ENCODE data around the gene LUC7L3.

GRCh38 chr17:50683434-50684287 is 35.7 kb upstream of the LUC7L3 start:
- TF ChIP-seq POLR2AphosphoS5 (IDR thresholded peaks at IDR 0.05; ENCODE audit: low read depth, low read length) (no peak), POLR2A (IDR thresholded peaks at IDR 0.05; ENCODE audit: low read depth, low read length) (no peak), TAF1 (IDR thresholded peaks at IDR 0.05; ENCODE audit: borderline replicate concordance, low read depth, low read length) (no peak)

Data from GM12892 (cell line).